Activated CD8-positive, alpha-beta memory T cell treated with anti-CD3 and anti-CD28 coated beads for 1 hour (primary cell): ENCODE measurements around the gene GLYAT.
"Not testable (repeated sequence)": the region's sequence is repeated elsewhere in the genome, so short reads cannot be mapped to it uniquely, and the experiment has no call there.

Experiments used
- DNase-seq, 2 donors: peaks; one replicate each; pipeline ENCODE4 v3.0.0-alpha.2; 2020; ENCODE audit warnings: low read depth in 1 of 2; ENCODE audit errors: extremely low read depth in 1 of 2

The GLYAT gene

GRCh38 chr11:58685973-58686722 lies 45.6 kb downstream of the GLYAT start:
- no peak for DNase-seq

- DNase-seq: not testable (repeated sequence)
Measured at GRCh38 chr11:58682660-58683059, 49.1 kb downstream of the GLYAT start.

- DNase-seq: not testable (repeated sequence)
Measured at GRCh38 chr11:58677536-58677935, 54.2 kb downstream of the GLYAT start.

- DNase-seq: no peak
Measured at GRCh38 chr11:58676563-58677135, 55.1 kb downstream of the GLYAT start.

GRCh38 chr11:58675334-58676155 lies 56.2 kb downstream of the GLYAT start:
- DNase-seq: peak; percentile 35 to 65

GRCh38 chr11:58674609-58675008 lies 57.1 kb downstream of the GLYAT start:
- no peak for DNase-seq

- no peak for DNase-seq
Measured at GRCh38 chr11:58671983-58672633, 59.6 kb downstream of the GLYAT start.

- DNase-seq: no peak
Measured at GRCh38 chr11:58659910-58660570, 71.7 kb downstream of the GLYAT start.

GRCh38 chr11:58659404-58659803 lies 72.3 kb downstream of the GLYAT start:
- no peak for DNase-seq
